Gastrocnemius medialis (tissue), 4 donors: Measurements from ENCODE around the gene ZNF146. TPM values are rescaled to one million over a fixed set of nuclear protein-coding genes. Genes with fewer than 3 reads are reported as not detected.
"Not testable (repeated sequence)": the region's sequence is repeated elsewhere in the genome, so short reads cannot be mapped to it uniquely, and the experiment has no call there.

Experiments
- ATAC-seq, 2 donors: fragments of 150-250 bp; one replicate each; pipeline ENCODE4 v1.9.1; 2016
- DNase-seq, 2 donors: peaks; one replicate each; pipeline ENCODE4 v3.0.0-alpha.2; 2019
- H3K27ac ChIP-seq, 4 donors: fragments of 200-600 bp; sonication (generic); 1 replicate in 1 of 4; 2 replicates in 3 of 4; pipeline ENCODE4 v1.5.1; 2016 to 2018; ENCODE audit warnings: mild to moderate bottlenecking in 2 of 4, moderate library complexity in 1 of 4
- H3K27me3 ChIP-seq, 3 donors: fragments of 200-600 bp; sonication (generic) in 2 of 3; 1 replicate in 1 of 3; 2 replicates in 2 of 3; pipeline versions ENCODE4 v1.5.1 to v1.6.0; 2016 to 2019; ENCODE audit warnings: mild to moderate bottlenecking in 1 of 3, moderate library complexity in 1 of 3
- H3K36me3 ChIP-seq, 2 donors: fragments of 200-600 bp; sonication (generic) in 1 of 2; one replicate each; pipeline ENCODE4 v1.5.1; 2017 to 2018
- H3K4me1 ChIP-seq, 2 donors: fragments of 200-600 bp; sonication (generic) in 1 of 2; one replicate each; pipeline ENCODE4 v1.5.1; 2016 to 2017; ENCODE audit warnings: mild to moderate bottlenecking in 2 of 2
- H3K4me3 ChIP-seq, 4 donors: fragments of 200-600 bp; sonication (generic) in 3 of 4; 1 replicate in 1 of 4; 2 replicates in 3 of 4; pipeline ENCODE4 v1.5.1; 2016 to 2019; ENCODE audit warnings: mild to moderate bottlenecking in 2 of 4
- H3K9me3 ChIP-seq, 3 donors: fragments of 200-600 bp; sonication (generic) in 2 of 3; 1 replicate in 1 of 3; 2 replicates in 2 of 3; pipeline ENCODE4 v1.5.1; 2016 to 2019
- POLR2A ChIP-seq, 2 donors: fragments of 450-650 bp; IDR thresholded peaks; one replicate each; pipeline ENCODE4 v1.6.1; 2017; ENCODE audit warnings: antibody characterized with exemption in 2 of 2, mild to moderate bottlenecking in 2 of 2, moderate library complexity in 2 of 2
- in situ Hi-C, 4 donors: fragments of 200-750 bp; cut with MboI; loops; one replicate each; pipeline versions ENCODE4 v1.15.0 to v1.8.0; 2017; ENCODE audit warnings: low sequenced_read_pairs in 4 of 4
- intact Hi-C: fragments of 100-400 bp; cut with DNase I; formaldehyde crosslinking; loops from one replicate; pipeline ENCODE4 v1.15.1; 2023; ENCODE audit warnings: low total_unique reads
- total RNA-seq, 4 donors: library from RNA; depleted of rRNA; stranded (reverse); fragments of >200 nt; gene quantifications; one replicate each; pipeline versions ENCODE4 v1.1.0 to v1.2.3, GENCODE V29; 2016
- TF ChIP-seq, protein P1 (sequence below), 5 experiments: fragments of 450-650 bp in 3 of 5; fragments of 200-600 bp in 2 of 5; sonication (generic) in 2 of 5; IDR thresholded peaks in 4 of 5; conservative IDR thresholded peaks in 1 of 5; 1 replicate in 4 of 5; 2 replicates in 1 of 5; pipeline ENCODE4 v1.5.1; 2016 to 2019; ENCODE audit warnings: antibody characterized with exemption in 5 of 5, mild to moderate bottlenecking in 3 of 5, moderate library complexity in 3 of 5

ZNF146 gene
- 100 to 1,000 TPM in 1 of 4 donors, 10 to 100 TPM in 3; 47.8 to 108 (median 91.2) TPM for total RNA-seq

DNA sequence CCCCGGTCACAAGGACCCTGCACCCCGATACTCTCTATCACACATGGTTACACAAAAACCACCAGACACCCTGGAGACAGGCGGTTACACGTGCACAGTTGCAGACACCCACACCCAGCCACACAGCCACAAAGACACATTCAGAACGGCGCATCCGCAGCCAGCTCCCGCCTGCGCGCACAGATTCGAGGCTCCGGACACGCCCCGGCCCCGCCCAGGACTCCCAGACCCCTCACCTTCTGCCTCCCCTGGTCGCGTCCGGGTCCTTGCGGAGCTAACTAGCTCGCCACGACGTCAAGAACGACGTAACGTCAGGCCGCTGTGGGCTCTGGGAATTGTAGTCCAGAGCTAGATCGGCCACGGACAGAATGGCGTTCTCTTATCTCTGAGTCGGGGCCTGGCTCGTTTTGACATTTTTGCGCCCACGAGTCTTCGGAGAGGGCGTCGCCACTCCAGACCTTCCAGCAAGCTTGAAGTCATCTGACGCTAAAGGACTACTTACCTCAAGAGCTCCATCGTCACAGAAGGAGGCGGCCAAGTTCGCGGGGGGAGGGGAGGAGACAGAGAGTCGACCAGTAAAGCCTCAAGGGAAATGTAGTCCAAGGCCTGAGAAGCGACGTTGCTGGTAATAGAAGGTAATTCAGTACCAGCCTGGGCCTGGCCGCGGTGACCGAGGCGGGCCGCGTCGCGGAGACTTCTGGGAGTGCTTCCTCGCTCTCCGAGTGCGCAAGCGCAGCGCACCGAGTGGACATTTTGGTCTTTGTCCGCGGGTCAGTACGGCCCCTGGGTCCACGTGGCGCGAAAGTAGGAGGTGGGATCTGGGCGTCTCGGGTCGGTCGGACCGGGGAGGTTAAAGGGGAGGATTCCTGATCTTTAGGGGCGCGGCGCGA lies at the start of gene ZNF146, which contains the start of gene ZNF565:
TSS of gene ZNF146 (plus strand) at position 721 of the 890 bp plus-strand sequence. CDS start 21,335 bp downstream, outside the sequence.
TSS of gene ZNF565 (minus strand) at position 280 of the 890 bp plus-strand sequence. CDS start 12,680 bp downstream, outside the sequence.
- Histone ChIP-seq H3K4me3 (peak within 1 kb of the TSS; percentile 76 to 93 (median 77)), H3K9me3 (no peaks in the 10 kb centered on the region), H3K36me3 (no peaks in the 10 kb centered on the region), H3K27ac (peak within 1 kb of the TSS; percentile 89 to 98 (median 96)), H3K4me1 (peaks cover 28 to 29% of the 10 kb centered on the region in 2 donors), H3K27me3 (no peaks in the 10 kb centered on the region)
- peak; percentile 96 to 98 for DNase-seq
- ATAC-seq = peak; percentile 98
- intact Hi-C loops = loop anchor here (1.0 to 10.0 kb wide), 9 partner anchors 60 to 1000 kb away; partner anchors contain the start of genes COX7A1, HSPB6, LRFN3 and PROSER3
- peak; percentile 78 to 87 for TF ChIP-seq POLR2A (IDR thresholded peaks at IDR 0.05)
- TF ChIP-seq, protein P1, sequence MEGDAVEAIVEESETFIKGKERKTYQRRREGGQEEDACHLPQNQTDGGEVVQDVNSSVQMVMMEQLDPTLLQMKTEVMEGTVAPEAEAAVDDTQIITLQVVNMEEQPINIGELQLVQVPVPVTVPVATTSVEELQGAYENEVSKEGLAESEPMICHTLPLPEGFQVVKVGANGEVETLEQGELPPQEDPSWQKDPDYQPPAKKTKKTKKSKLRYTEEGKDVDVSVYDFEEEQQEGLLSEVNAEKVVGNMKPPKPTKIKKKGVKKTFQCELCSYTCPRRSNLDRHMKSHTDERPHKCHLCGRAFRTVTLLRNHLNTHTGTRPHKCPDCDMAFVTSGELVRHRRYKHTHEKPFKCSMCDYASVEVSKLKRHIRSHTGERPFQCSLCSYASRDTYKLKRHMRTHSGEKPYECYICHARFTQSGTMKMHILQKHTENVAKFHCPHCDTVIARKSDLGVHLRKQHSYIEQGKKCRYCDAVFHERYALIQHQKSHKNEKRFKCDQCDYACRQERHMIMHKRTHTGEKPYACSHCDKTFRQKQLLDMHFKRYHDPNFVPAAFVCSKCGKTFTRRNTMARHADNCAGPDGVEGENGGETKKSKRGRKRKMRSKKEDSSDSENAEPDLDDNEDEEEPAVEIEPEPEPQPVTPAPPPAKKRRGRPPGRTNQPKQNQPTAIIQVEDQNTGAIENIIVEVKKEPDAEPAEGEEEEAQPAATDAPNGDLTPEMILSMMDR (IDR thresholded peaks at IDR 0.05 in 4 of 5, conservative IDR thresholded peaks at IDR 0.05 in 1 of 5) = peak in 1 of 5 experiments; percentile 8
- in situ Hi-C loops = no loop called here

DNA sequence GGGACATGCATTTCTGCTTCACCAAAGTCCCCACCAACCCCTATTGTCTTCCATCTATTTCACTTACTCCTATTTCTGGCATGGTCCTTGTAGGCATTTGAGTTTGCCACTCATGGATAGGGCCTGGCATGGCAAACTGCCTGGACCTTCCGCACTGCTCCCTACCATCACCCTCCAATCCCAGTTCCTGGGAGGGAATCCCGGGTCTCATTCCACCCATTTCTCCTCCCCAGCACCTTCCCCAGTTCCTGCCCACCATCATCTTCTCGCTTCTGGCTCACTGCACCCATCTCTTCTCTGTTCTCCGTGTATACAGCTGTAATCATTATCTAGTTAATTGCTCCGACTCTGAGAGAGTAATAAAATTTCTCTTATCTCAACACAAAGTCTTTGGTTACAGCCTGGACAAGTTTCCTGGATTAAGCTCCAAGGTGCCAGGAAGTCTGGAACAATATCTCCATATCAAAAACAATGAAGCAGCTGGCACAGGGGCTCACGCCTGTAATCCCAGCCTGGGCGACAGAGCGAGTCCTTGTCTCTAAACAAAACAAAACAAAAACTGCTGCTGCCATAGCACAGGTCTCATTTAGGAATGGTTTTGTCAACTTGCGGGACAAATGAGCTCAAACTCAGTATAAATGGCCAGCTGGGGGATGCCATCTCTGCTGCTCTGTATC lies 45.7 kb upstream of the ZNF146 start:
- DNase-seq (peak in 1 of 2 donors; percentile 34), ATAC-seq (peak; percentile 29 to 41)
- TF ChIP-seq, protein P1 (IDR thresholded peaks at IDR 0.05 in 4 of 5, conservative IDR thresholded peaks at IDR 0.05 in 1 of 5) = no peak
- no peak for TF ChIP-seq POLR2A (IDR thresholded peaks at IDR 0.05)
- Histone ChIP-seq H3K27ac (peak overlapping the region; percentile 57 to 84 (median 72)), H3K4me3 (no peak overlapping the region), H3K4me1 (peaks cover 10 to 13% of the 10 kb centered on the region in 2 donors), H3K9me3 (no peaks in the 10 kb centered on the region), H3K27me3 (no peaks in the 10 kb centered on the region), H3K36me3 (no peaks in the 10 kb centered on the region)
- in situ Hi-C loops (loop anchor here in 3 of 4 donors (5.0 kb wide), 2 partner anchors 37 to 42 kb away; no protein-coding TSS in a partner anchor), intact Hi-C loops (loop anchor here (1.0 kb wide), 1 partner anchor 109 kb away; no protein-coding TSS in a partner anchor)

GRCh38 chr19:36172852-36173251 lies 42.1 kb upstream of the ZNF146 start:
- no peak for DNase-seq
- no peak for ATAC-seq
- no peak overlapping the region for H3K27ac ChIP-seq
- in situ Hi-C loops = loop anchor here in 1 of 4 donors (5.0 kb wide), 2 partner anchors 46 to 111 kb away; no protein-coding TSS in a partner anchor
- intact Hi-C loops = no loop called here
- H3K36me3 ChIP-seq = no peaks in the 10 kb centered on the region
- no peak overlapping the region for H3K4me3 ChIP-seq
- peaks cover 12 to 15% of the 10 kb centered on the region in 2 donors for H3K4me1 ChIP-seq
- no peaks in the 10 kb centered on the region for H3K27me3 ChIP-seq
- TF ChIP-seq, protein P1 (IDR thresholded peaks at IDR 0.05 in 4 of 5, conservative IDR thresholded peaks at IDR 0.05 in 1 of 5) = no peak
- no peak for TF ChIP-seq POLR2A (IDR thresholded peaks at IDR 0.05)
- no peaks in the 10 kb centered on the region for H3K9me3 ChIP-seq

DNA sequence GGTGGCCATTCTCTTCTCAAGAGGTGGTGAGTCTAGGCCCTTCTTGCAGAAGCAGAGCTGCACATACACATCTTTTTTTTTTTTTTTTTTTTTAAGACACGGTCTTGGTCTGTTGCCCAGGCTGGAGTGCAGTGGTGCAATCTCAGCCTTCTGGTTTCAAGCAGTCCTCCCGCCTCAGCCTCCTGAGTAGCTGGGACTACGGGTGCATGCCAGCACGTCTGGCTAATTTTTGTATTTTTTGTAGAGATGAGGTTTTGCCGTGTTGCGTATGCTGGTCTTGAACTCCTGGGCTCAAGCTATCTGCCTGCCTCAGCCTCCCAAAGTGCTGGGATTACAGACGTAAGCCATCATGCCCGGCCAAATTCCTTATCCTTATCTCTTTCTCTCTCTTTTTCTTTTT lies 41.1 kb upstream of the ZNF146 start:
- in situ Hi-C loops = loop anchor here in 1 of 4 donors (5.0 kb wide), 2 partner anchors 47 to 112 kb away; no protein-coding TSS in a partner anchor
- H3K4me3 ChIP-seq, H3K27me3 ChIP-seq, H3K9me3 ChIP-seq, DNase-seq, intact Hi-C loops, ATAC-seq, H3K27ac ChIP-seq, H3K36me3 ChIP-seq: not testable (repeated sequence)
- peaks cover 20 to 21% of the 10 kb centered on the region in 2 donors for H3K4me1 ChIP-seq

DNA sequence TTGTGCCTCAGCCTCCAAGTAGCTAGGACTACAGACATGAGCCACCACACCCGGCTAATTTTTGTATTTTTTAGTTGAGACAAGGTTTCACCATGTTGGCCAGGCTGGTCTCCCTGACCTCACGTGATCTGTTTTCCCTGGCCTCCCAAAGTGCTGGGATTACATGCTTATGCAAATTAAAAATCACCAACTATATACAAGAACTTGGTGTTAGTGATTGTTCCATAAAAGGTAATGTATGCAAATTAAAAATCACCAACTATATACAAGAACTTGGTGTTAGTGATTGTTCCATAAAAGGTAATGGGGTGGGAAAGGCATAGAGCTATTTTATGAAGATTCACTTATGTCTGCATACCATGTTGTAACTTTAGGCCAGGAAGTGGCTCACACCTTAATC lies 35.8 kb upstream of the ZNF146 start:
- H3K36me3 ChIP-seq, intact Hi-C loops, H3K9me3 ChIP-seq, H3K27ac ChIP-seq, in situ Hi-C loops, H3K4me3 ChIP-seq, DNase-seq, H3K27me3 ChIP-seq, ATAC-seq: not testable (repeated sequence)
- peaks cover 8 to 16% of the 10 kb centered on the region in 2 donors for H3K4me1 ChIP-seq
